ES-I3 (cell line): ENCODE measurements around the gene ASIC1.
A peak's percentile ranks its signal among the peaks of the same experiment; 100 is the strongest.

Source experiments
- H3K36me3 ChIP-seq: 2 replicates; pipeline ENCODE4 v1.6.1; 2013; ENCODE audit warnings: mild to moderate bottlenecking, low read length, control low read depth, moderate library complexity; ENCODE audit not compliant: insufficient read depth
- H3K4me1 ChIP-seq: 2 replicates; pipeline ENCODE4 v1.6.1; 2013; ENCODE audit warnings: mild to moderate bottlenecking, control low read depth, low read length; ENCODE audit not compliant: insufficient read depth
- H3K9ac ChIP-seq: 2 replicates; pipeline ENCODE4 v1.6.1; 2013; ENCODE audit warnings: low read depth, mild to moderate bottlenecking, low read length, moderate library complexity
- H3K9me3 ChIP-seq: 2 replicates; pipeline ENCODE4 v1.6.1; 2013; ENCODE audit warnings: mild to moderate bottlenecking, low read length, moderate library complexity; ENCODE audit not compliant: control insufficient read depth, insufficient read depth

The ASIC1 gene

DNA sequence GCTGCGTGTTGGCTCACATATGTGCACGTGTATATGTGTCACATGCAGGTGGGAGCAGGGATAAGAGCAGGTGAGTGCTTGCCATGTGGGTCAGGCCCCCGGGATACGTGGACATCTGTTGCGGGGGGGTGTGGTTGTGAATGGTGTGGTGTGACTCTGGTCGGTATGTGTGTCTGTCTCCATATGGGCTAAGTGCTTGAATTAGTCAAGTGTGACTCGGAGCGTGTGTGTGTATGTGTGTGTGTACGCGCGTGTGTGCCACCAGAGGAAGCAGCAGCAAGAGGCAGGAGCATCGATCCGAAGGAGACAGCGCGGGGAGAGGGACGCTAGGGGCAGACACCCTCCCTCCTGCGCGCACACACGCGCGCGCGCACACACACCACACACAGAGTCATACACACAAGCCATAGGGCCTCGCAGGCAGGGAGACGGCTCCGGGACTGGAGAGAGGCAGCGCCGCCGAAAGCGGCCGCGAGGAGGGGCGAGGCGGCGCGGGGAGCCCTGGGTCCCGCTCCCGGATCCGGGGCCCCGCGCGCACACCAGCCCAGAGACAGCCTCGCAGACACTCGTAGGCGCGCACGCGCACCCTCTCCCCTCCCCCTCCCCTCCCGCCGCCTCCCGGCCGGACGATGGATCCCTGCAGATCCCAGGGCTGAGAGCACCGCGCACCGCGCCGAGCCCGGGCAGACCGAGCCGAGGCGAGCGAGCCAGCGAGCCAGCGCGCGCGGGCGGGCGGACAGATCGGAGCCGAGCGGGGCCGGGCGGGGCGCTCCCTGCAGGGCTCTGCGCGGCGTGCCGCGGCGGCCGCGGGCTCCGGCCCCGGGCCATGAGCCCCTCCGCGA is at the start of gene ASIC1:
Gene ASIC1 (plus strand): TSS at position 597 of the 842 bp plus-strand sequence. CDS start 1,171 bp downstream, outside the sequence.
- no peaks in the 10 kb centered on the region; the same call in 1 of the 2 replicates for H3K9me3 ChIP-seq
- H3K4me1 ChIP-seq, result no peaks in the 10 kb centered on the region
- no peaks in the 10 kb centered on the region for H3K36me3 ChIP-seq
- peak within 1 kb of the TSS; percentile 63; the same call in 1 of the 2 replicates for H3K9ac ChIP-seq

DNA sequence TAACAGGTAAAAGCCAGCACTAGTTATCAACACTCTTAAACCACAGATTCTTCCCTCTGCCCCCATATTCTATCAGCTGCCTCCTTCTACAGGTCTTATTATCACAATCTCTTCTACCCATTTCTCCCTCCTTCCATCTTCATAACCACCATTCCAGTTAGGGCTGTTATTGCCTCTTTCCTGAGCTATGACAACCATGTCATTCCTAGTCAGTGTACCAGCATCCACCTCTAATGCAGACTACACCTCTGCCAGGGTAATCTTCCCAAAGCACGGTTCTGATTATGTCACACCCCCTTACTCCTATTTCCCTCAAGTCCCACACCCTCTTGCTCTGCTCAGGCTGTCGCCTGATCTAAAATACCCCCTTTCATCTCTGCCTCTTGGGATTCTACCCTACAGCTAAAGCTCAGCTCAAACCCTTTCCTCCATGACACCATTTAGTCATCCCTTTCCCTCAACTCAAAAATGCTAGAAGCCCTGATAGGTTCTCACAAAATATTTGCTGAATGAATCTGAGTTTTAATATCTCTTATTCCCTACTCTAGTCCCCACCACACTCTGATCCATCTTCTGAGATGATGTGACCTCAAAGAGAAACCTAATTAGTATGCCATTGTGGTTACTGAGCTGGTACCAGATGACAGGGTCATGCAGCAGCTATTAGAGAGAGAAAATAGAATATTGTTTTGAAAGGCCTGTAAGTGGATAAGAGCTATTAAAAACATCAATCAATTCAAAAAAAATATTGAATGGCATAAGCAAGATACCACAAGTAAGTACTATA is 43.8 kb upstream of the ASIC1 start:
- Histone ChIP-seq H3K9ac (no peak overlapping the region), H3K36me3 (no peaks in the 10 kb centered on the region; the same call in 1 of the 2 replicates), H3K9me3 (no peaks in the 10 kb centered on the region), H3K4me1 (no peaks in the 10 kb centered on the region)

- no peak overlapping the region for H3K9ac ChIP-seq
- H3K36me3 ChIP-seq, result no peaks in the 10 kb centered on the region; the same call in 1 of the 2 replicates
- H3K4me1 ChIP-seq, result no peaks in the 10 kb centered on the region
These were observed 43.1 kb upstream of the ASIC1 start for GRCh38 chr12:50014342-50014741.

DNA sequence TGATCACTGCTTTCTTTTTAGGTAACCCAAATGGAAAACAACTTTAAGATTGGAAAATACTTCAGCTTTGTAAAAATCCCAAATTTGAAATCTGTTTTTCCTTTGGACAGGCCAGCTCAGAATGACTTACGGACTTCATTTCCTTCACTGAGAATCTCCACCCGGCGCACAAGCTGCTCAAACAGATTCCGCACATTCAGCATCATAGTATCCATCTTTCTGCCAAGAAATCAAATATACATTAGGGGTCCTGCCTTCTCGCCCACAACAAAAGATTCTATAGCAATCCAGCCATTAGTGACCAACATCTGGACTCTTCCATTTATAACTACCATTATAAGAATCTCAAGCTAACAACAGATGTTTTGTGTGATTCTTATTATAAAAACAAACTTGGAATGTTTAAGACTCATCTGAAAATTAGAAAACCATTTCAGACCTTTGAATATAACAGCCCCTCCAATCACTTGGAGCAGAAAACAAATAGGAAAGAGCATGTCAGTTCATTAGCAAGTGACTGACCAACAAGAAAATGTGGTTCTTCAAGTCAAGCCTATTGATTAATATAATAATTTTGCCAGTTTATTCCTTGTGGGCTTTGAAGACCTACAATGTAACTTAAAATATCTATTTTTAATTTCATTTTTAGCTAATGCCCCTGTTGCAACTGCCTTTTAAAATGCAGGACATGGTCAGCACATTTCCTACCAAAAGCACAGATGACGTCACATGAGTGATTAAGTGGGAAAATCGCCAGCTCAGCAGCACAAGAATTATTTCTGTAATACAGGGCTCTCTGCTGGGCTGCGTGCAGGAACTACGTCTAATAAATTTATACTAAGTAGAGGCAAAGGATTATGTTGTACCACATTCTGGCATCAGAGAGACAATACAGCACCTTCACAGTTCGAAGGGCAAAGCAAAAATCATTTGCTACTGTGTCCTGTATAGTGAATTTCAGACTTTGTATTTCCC is 40.6 kb upstream of the ASIC1 start:
- Histone ChIP-seq H3K36me3 (no peaks in the 10 kb centered on the region), H3K4me1 (no peaks in the 10 kb centered on the region), H3K9me3 (no peaks in the 10 kb centered on the region), H3K9ac (no peak overlapping the region)

More at GRCh38 chr12:50014342-50014741, 43.1 kb upstream of the ASIC1 start:
- H3K9me3 ChIP-seq, result no peaks in the 10 kb centered on the region

DNA sequence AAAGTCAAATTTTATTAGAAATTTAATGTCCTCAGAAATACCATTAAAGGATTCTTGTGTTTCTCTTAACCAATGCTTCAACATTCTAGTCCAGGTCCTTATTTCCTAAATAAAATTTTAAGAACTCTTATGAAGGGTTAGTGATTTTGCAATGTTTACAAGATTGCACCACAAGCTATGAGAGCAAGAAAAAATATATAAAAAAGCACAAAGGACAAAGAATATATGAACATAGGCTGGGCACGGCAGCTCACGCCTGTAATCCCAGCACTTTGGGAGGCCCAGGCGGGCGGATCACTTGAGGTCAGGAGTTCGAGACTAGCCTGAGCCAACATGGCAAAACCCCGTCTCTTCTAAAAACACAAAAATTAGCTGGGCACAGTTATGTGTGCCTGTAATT is 39.8 kb upstream of the ASIC1 start:
- Histone ChIP-seq H3K9me3 (no peaks in the 10 kb centered on the region), H3K36me3 (no peaks in the 10 kb centered on the region), H3K9ac (no peak overlapping the region), H3K4me1 (no peaks in the 10 kb centered on the region)

DNA sequence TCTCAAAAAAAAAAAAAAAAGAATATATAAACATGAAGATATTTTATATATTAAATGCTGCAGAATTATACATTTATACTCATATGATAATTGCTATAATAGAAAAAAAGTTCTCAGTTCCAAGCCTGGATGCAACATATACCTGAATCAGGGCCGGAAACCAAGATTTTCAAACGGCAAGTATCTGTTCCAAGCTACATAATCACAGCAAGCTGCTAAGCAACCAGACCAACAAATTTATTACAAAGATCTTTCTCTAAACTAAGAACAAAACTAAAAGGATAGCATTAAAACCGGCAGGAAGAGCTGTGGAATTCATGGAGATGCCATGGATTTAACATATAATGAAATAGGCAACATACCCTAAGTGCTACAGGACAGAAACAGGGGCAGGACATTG is 39.2 kb upstream of the ASIC1 start:
- H3K4me1 ChIP-seq, result no peaks in the 10 kb centered on the region
- H3K36me3 ChIP-seq, result no peaks in the 10 kb centered on the region
- no peaks in the 10 kb centered on the region for H3K9me3 ChIP-seq
- H3K9ac ChIP-seq, result no peak overlapping the region

- H3K4me1 ChIP-seq, result no peaks in the 10 kb centered on the region
- no peaks in the 10 kb centered on the region for H3K9me3 ChIP-seq
- no peaks in the 10 kb centered on the region for H3K36me3 ChIP-seq
- no peak overlapping the region for H3K9ac ChIP-seq
These were observed 38.4 kb upstream of the ASIC1 start for GRCh38 chr12:50018968-50019367.

DNA sequence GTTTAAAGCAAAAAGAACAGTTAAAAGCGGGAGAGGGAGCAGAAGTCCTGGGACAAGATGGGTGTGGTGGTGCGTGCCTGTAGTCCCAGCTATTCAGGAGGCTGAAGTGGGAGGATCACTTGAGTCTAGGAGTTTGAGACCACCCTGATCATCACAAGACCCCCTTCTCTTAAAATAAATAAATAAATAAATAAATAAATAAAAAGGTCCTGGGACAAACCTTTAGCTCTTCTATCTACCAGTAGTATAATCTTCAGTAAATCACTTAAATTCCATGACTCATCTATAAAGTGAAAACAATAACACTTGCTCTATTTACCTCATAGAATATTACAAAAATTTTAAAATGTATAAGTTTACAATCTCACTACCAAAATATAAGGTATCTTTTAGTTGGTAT is 37.9 kb upstream of the ASIC1 start:
- Histone ChIP-seq H3K9ac (no peak overlapping the region), H3K9me3 (no peaks in the 10 kb centered on the region), H3K36me3 (no peaks in the 10 kb centered on the region), H3K4me1 (no peaks in the 10 kb centered on the region)

DNA sequence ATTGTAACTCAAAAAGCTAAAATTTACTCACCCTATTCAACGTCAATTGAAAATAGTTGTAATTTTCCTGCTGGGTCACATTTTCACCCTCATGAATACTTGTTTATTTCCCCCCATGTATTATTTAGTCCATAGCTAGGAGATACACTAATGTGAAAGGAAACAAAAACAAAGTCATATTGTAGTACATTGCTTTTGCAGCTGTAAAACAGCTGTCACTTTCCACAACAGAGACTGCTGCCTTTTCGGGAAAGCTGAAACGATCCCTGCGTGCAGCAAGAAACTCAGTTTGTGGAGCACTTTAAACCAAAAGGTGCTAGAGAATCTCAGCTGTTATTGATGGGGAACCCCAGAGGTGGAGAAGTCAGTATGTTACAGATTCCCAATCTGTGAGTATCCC is 36.4 kb upstream of the ASIC1 start:
- Histone ChIP-seq H3K36me3 (no peaks in the 10 kb centered on the region), H3K4me1 (no peaks in the 10 kb centered on the region), H3K9me3 (no peaks in the 10 kb centered on the region), H3K9ac (no peak overlapping the region)

- Histone ChIP-seq H3K4me1 (no peaks in the 10 kb centered on the region), H3K9ac (no peak overlapping the region), H3K9me3 (no peaks in the 10 kb centered on the region), H3K36me3 (no peaks in the 10 kb centered on the region)
These were observed 34.5 kb upstream of the ASIC1 start for GRCh38 chr12:50022903-50023302.

GRCh38 chr12:50024227-50024626 is 33.2 kb upstream of the ASIC1 start:
- Histone ChIP-seq H3K36me3 (no peaks in the 10 kb centered on the region), H3K4me1 (no peaks in the 10 kb centered on the region), H3K9ac (peak overlapping the region; percentile 74; the same call in 1 of the 2 replicates), H3K9me3 (no peaks in the 10 kb centered on the region)

DNA sequence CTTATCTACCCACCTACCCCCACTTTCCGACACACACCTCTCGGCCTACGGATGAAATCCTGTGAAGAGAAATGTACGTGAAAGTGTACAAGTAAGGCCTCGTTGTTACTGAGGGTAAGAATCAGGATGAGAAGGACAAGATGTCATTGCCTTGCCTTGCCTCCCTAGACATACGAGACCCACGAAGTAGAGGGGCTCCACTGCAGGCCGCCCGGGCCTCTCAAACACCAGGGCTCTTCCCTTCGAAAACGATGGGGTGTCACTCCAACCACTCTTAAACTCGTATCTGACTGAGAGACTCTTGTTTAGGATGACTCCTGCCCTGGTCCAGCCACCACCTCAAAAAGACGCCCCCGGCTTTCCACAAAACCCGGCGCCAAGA is 32.6 kb upstream of the ASIC1 start:
- H3K9ac ChIP-seq, result peak overlapping the region; percentile 74
- H3K36me3 ChIP-seq, result no peaks in the 10 kb centered on the region
- H3K4me1 ChIP-seq, result no peaks in the 10 kb centered on the region
- H3K9me3 ChIP-seq, result no peaks in the 10 kb centered on the region

DNA sequence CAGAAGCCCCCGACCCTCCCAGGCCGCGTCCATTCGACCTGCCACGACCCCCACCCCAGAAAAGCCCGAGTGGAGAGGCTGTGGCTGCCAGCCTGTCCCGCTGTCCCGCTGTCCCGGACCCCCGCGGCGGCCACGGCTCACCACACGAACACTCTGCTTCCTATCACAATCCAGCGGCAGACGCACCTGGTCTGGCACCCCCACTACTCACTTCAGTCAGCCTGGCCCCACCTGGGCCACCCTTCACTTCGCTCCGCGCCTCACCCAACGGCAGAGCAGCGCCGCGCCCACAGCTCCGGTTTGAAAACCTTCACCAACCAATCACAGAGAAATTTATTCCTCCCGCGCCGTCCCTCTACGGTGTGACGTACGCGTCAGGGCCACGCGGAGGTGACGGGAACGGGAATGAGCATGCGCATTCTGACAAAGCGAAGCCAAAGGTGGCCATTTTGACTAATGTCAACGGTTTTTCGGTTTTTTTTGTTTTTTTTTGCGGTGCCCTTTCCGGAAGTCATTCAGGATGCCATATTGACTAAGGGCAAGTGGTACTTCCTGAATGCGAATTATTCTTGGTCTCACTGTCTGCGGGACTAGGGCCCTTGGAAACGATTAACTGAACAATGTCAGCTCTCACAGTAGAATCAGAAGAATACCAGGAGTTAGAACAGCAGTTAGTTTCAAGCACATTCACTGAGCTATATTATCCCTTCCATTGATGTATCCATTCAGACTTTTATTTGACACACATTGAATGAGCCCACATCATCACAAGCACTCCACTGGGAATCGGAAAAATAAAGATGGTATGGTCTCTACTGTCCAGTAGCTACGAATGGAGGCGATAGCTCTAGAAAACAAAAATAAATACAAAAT is 32.0 kb upstream of the ASIC1 start, which contains the start of gene RACGAP1:
Gene RACGAP1 (minus strand): TSS at position 308 of the 873 bp plus-strand sequence. CDS start 8,779 bp downstream, outside the sequence.
- Histone ChIP-seq H3K9me3 (no peaks in the 10 kb centered on the region), H3K36me3 (no peaks in the 10 kb centered on the region), H3K4me1 (no peaks in the 10 kb centered on the region), H3K9ac (peak within 1 kb of the TSS; percentile 74)
